HG02970 (cell line): Measurements from ENCODE around the gene MAL.

ENCODE experiments used
- ATAC-seq: cut with Tn5 transposase; IDR thresholded peaks from one replicate; pipeline ENCODE4 v1.9.1; 2021; ENCODE audit warnings: mild to moderate bottlenecking, moderate library complexity, moderate number of reproducible peaks; ENCODE audit not compliant: unreplicated experiment, low FRiP score

The MAL gene

DNA sequence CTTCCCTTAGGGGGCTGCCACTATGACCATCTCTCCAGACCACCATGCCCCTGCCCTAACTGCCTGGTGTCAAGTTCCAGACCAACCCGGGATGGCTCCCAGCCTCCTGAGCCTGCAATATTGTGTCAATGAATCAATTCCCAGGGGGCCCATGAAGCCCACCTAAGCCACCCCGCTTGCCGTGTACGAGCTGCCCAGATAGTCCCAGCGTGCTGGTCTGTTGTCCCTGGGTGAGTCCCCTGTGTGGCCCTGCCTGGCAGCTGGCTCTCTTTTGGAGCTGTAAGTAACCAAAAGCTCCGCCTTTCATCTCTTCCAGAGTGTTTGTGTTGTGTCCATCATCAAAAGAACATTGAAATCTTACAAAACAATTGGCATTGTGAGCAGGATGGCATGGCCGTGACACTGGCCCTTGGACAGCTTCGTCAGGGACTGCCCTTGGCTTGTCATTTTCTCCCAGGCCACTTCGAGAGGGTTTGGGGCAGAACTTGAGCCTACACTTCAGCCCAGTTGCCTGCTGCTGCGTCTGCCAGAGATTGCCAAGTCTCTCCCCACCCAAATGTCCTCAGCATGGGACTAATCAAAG is 11.3 kb upstream of the MAL start:
- no peak for ATAC-seq

DNA sequence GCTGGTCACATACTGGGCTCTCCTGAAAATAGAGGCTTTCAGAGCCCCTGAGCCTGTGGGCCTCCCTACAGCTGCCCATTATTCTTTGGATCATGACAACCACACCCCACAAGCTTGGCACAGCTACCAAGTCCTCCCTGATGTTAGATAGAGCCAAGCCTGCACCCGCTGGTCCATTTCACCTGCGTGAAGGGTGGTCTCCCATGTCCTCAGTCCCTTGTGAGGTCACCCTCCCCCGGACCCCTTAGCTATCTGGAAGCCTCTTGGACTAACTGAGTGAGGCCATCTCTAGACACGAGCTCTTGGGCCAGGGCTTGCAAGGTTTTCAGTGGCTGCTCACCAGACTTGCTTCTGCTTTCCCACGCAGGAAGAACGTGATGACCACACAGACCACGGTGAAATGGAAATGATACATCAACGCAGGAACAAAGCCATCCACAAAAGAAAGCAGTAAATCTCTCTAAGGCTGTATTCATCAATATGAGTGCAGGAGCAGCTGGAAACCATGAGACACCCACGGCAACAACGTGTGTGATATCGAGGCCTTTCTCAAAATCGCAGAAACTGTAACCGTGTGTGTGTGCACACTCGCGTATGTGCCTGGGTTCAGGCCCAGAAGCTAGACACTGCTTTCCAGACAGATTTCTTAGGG is 10.1 kb upstream of the MAL start:
- ATAC-seq = no peak

DNA sequence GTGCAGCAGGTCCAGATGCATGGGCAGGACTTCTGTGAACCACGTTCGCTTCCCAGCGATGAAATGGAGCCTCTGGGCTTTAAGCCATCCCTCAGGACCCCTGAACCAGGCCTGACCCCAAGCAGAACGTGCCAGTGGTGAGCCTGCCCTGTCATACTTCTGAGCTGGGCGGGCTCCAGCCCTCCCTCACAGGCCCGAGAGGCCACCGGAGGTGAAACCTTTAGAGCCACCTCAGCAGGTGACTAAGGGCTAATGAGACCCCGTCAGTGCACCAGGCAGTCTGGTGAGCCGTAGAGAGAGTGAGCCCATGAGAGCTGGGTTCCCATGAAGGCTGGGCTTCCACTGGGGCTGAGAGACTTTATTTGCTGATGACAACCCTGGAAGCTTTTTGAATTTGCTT is 8.9 kb upstream of the MAL start:
- no peak for ATAC-seq

DNA sequence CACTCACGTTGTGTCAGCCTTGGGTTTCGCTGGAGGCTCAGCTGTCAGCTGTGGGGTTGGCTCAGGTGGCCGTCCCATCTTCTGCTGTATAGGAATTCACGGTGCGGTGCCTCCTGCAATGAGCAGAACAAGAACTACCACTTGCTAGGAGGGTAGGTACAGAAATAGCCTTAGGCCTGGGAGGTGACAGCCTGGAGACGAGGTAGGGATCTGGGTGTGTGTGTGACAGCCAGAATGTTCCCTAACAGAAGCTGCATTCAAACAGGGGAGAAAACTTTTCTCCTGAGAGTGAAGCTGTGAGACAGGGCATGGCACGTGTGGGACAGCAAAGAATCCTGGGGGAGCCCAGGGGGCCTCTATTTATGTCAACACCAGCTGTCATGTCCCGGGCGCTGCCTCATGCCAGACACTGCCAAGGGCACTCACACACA is 8.4 kb upstream of the MAL start:
- ATAC-seq = no peak

DNA sequence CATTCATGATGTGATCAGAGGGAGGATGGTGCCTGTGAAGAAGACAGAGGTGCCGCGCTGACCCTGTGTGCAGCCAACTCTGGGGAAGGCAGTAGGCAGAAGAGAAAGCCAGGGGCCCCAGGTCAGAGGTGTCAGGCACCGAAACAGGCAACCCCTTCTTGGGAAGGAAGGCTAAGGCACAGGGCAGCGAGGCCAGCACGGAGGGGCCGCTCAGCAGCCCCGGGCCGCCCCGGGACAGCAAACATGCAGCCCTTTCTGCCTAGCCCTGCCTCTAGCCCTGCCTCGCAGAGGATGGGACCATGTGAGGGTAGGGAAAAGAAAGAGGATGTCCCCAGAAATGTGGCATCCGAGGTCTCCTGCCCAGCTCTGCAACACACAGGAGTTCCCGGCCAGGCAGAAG is 7.7 kb upstream of the MAL start:
- no peak for ATAC-seq

DNA sequence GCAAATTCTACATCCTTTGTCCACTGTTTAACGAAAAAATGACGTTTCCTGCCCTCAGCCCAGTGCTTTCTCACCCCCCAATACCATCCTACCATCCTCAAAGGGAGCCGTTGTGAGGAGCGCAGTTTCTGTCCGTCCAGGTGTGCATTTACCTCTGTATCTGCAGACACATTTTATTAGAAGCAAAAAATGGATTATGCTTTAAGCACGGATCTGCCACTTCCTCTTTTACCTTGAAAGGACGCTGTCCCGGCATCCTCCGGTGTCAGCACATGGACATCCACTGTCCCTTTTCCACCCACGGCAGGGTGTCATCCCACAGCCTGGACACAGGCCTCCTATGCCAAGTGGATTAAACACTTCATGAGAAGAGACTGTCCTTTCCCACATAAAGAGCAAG is 7.2 kb upstream of the MAL start:
- no peak for ATAC-seq

DNA sequence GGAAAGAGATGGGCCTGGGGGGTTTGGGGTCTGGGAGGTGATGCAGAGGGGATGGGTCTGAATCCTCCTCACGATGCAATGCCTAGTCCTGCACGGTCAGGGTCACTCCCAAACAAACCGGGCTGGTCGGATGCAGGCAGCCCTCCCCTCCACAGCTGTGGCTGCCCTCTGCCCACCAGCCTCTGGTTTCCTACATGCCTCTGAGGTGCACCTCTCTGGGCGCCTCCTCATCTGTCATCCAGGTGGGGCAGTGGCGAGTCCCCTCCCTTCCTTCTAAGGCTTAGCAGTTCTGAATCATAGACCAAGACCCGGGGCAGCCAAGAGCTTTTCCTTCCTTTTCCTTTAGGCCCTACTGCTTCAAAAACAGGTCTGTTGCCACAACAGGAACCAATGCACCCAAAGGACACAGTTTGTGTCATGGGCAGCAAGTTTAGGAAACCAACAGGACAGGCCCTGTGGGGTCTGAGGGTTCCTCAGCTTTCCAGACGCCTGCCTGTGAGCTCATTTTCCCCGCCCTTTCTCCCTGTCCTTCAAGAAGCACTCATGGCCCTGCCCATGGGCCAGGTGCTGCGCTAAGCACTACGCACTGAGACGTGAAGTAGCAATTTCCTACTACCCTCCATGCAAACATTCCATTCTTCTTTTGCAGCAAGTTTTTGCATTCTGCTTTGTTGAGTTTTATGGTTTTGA is 6.5 kb upstream of the MAL start:
- ATAC-seq = no peak

DNA sequence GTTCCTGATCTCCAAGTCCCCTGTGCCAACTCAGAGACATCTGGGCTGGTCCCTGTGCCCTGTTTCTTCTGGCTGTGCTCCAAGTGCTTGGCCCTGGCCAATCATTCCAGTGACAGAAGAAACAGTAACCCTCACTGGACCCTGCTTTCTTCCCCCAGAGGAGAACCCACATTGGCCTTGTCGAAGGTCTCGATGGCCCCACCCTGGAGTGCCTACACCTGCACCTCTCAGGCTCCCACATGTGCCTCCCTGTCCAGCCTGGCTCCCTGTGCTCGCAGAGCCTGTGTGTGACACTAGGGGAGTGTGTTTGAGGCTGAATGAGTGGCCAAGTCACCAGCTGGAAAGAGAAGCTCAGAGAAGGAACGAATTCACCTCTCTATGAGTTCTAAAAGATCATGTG is 5.9 kb upstream of the MAL start:
- ATAC-seq = no peak

DNA sequence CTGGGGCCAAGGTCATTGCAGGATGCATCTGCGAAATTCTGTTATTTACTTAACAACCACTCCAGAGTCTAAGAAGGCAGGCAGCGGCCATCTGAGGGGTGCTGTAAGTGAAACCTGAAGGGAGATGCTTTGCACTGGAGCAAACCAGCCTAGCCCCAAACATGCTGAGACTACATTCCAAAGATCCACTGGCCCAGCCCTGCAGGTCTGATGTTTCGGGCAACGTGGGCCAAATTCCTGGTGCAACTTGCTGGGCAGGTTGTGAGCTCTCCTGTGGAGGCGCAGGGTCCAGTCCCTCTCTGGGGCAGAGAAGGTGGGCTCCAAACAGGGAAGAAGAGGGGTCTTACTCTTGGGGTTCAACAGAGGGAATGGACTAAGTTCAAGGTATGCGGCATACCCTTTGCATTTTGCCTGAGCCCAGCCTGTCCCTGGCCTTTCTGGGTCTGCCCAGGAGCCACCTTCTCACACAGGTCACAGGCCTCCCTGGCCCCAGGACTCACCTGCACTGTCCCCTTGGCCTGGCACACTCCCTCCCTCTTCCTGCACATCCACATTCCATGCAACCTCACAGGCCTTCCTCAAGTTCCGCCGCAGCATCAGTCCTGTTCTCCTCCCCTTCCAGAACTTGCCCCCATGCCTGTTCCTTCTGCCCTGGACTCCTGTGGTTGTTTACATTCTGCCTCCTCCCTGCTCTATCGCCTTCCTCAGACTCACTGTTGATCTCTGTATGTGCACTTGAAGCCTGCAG is 5.1 kb upstream of the MAL start:
- ATAC-seq = no peak

DNA sequence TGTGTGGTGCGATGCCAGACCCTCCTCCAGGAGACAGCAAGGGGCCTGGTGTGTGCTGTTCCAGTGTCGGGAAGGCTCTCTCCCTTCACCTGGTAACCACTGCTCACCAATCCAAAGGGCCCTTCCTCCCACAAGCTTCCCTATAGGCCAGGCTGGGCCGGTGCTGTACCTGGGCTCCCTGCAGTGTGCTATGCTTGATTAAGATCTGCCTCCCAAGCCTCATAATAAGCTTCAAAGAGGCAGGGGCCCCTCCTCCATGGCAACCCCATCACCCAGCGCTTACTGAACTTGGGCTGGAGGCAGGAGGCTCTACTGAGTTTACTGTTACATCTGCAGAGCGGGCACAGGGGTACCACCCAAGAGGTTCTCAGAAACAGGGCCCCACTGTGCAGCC is 4.5 kb upstream of the MAL start:
- no peak for ATAC-seq

DNA sequence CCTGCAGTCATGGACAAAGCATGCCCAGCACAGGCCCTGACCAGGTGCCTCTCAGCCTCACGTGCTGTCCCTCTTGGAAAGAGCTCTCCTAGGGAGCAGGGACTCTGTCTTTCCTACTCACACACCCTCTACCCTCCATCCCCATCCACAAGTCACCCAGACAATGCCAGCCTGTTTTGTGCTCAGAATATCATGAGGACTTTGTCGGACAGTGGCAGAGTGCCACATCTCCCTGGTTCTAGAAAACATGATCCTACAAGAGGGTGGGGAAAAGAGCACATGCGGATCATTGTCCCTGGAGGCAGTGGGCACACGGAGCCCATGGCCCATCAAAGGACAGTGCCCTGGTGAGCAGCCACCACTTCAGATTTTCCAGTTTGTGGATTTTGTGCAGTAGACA is 3.7 kb upstream of the MAL start:
- no peak for ATAC-seq

DNA sequence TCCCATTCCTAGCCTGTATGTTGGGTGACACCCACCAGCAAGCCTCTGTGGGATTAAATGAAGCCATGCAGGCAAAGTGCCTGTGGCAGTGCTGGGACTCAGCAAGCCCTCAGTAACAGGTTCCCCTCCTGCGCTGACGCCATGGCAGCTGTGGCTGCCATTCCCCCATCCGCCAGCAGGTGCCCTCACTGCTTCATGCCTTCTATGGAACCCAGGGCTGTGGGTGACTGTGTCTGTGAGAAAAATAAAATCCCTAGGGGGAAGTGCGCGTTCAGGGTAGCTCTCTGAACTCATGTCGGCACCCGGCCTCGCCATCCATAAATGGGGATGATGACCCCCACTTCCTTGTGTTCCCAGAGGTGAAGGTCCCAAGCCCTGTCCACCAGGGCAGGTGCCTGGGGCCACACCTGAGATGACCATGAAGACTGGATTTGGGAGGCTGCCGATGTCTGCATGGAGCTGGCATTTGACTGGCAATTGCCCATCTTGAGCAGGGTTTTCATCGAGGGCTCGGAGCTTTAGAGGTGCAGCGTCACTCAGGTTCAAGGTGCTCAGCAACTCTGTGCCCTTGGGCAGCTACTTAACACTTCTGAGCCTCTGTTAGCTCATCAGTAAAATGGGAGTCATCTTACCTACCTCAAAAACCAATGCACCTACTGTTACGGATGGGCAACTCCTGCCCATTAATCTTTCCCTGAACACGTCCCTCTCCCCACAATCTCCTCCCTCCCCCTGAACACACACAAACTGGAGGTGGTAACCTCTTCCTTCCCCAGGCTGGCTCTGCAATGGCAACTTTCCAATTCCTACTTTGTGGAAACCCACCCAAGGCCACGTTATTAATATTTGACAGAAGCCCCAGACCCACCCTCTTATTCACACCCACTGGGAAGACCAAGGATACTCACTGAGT is 2.9 kb upstream of the MAL start:
- peak; percentile 79 for ATAC-seq

DNA sequence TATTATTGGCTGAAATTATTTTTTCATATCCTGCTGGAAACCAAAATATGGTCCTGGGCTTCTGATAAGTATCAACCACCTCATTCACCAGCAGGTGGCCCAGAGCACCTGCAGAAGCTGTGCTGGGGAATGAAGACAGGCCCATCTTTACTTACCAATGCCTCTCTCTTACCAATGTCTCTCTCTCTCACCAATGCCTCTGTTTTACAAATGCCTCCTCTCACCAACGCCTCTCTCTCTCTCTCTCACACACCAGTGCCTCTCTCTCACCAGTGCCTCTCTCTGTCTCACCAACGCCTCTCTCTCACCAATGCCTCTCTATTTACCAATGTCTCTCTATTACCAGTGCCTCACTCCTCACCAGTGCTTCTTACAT is 2.3 kb upstream of the MAL start:
- ATAC-seq = no peak

DNA sequence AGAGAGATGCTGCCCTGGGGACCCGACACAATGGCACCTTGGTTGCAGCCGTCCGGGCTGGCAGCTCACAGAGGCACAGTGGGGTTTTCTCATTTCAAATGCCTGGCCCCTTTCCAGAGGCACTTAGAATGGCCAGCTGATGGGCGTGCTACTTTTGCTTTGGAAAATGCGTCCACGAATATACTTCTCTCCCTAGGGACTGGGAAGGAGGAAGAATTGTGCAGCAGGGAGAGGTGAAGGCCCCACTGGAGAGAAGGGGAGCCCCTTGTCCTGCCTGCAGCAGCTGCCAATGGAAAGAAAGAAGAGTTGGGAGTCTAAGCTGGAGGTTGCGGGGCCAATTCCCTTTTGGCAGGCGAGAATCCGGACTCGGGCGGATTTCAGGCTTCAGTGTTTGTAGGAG is 1.1 kb upstream of the MAL start:
- no peak for ATAC-seq

DNA sequence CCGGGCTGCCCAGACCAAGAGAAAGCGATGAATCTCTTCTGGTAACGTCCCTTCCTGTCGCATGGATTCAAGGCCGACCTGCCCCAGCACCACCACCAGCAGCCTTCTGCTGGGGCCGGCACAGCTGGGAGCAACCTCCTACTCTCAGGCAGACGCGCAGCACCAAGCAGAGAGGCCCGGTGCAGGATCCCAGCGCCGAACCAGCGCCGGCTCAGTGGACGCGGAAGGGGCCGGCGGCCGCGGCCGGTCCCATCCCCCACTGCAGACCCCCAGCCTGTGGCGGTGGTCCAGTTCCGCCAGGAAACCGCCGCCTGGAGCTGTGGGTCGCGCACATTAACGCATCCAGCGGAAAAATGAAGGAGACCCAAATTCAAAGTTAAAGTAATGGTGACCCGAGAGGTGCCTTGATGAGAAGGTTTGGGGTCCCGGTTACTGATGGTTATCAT is 525 bp upstream of the MAL start:
- ATAC-seq = no peak

DNA sequence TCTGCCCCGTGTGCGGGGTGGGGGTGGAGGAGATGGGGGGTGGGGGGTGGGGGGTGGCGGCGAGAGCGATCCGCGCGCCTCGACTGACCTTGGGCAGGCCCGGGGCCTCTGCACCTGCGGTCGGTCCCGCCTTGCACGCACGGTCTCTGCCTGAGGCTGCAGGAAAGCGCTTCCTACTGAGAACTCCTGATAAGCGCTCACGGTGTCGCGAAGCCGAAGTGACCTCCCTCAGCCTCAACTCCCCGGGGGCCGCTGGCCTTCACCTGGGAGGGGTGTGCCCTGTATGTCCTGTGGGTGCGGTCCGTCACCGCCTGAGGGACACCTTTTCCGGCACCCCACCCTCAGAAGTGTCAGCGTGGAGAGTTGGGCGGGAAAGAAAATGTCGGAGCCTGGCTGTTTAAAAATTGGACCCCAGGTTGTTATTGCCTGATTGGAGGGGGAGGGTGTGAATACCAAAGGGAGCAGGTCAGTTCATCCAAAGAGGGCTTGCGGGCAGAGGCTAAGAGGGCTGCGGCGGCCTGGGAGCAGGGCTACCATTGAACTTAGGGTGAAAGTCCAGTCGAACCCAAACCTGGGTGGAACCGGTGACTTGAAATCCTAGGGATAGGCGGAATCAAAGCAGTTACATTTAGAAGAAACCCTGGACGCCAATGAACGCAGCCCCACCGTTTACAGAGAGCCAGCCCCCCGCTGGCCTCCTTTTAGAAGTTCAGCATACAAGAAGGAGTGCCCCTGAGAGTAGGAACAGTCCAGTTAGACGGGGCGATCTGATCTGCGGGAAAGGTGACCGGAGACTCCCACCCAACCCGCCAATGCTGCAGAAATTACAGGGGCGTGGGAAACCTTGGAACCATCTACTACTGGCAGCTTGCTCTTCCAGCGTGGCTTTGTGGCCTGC is 1.2 kb downstream of the MAL start:
- no peak for ATAC-seq

DNA sequence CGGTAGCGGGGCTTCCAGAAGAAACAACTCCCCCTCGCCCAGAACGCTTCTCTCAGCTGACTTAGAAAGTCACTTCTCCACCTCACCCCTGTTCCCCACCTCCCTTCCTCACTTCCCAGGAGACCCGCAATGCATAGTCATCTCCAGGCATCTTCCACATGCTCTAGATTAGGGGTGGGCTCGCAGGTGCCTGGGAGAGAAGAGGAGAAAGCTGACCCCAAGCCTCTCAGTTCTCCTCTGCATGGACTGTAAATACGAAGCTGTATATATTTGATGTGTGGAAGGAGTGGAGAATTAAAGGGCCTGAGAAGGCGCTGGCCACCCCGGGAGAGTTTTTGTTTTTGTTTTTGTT is 1.8 kb downstream of the MAL start:
- no peak for ATAC-seq

DNA sequence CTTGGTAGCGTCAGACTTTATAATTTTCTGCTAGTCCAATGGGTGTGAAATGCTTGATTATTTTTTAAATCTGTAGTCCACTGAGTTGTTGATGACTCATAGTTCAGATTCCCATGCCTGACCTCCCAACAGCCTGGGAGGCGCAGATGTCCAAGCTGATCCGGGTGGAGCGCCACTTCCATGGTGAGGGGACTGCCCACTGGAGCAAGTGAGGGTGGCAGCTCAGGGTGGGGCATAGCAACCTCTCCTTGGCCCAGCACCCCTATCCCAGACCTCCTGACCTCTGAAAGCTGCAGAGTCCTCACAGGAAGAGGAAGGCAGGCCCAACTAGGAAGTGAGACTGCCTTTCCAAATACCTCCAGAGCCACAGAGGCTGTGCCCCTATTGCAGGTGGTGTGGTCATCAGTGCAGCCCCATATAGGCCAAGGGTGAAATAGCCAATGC is 4.4 kb downstream of the MAL start:
- no peak for ATAC-seq

DNA sequence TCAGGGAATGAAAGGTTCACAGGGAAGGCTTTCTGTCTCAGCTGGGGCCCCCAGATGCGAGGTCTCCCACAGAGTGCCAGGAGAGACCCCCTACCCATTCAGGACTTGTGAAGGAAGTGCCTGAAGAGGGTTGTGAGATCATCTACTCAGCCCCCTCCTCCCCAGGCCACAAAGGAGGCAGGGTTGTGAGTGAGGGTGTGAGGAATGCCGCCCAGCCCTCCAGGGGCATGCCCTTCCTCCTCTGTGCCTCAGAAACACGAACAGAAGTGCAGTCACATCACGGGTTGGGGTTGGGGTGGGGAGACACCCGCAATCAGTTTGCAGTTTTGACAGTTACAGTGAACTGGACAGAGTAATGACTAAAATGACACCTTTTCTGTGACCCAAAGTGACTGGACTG is 5.0 kb downstream of the MAL start:
- no peak for ATAC-seq
